Calu3 (cell line): ENCODE results near the gene SLC37A1. TPM values are rescaled to one million over a fixed set of nuclear protein-coding genes. Genes with fewer than 3 reads are reported as not detected.

Source experiments
- BruUV-seq: library from RNA; stranded (reverse); fragments of 400-500 nt; replicated peaks from 2 replicates; lab custom pipeline; 2021; lab: Mats Ljungman, UMichigan
- CTCF ChIA-PET: fragments of 300-600 bp; sonication (Branson Sonifier 250); formaldehyde crosslinking; loops from one replicate; lab custom pipeline; 2022; ENCODE audit warnings: antibody characterized with exemption; lab: Charles Lee
- DNase-seq: peaks from one replicate; pipeline ENCODE4 v3.0.0; 2022
- H3K27ac Mint-ChIP-seq: one replicate; pipeline ENCODE4 v1.8.0; 2022; ENCODE audit warnings: mixed read lengths; ENCODE audit not compliant: unreplicated experiment
- H3K27me3 Mint-ChIP-seq: one replicate; pipeline ENCODE4 v1.8.0; 2022; ENCODE audit warnings: mixed read lengths; ENCODE audit not compliant: unreplicated experiment
- H3K36me3 Mint-ChIP-seq: one replicate; pipeline ENCODE4 v1.8.0; 2022; ENCODE audit warnings: mild to moderate bottlenecking, moderate library complexity, mixed read lengths; ENCODE audit not compliant: insufficient read depth, unreplicated experiment
- H3K4me1 Mint-ChIP-seq: one replicate; pipeline ENCODE4 v1.8.0; 2022; ENCODE audit warnings: mild to moderate bottlenecking, low read depth, mixed read lengths; ENCODE audit not compliant: unreplicated experiment
- H3K4me3 Mint-ChIP-seq: one replicate; pipeline ENCODE4 v1.8.0; 2022; ENCODE audit warnings: mild to moderate bottlenecking, low read depth, moderate library complexity, mixed read lengths; ENCODE audit not compliant: unreplicated experiment
- H3K9me3 Mint-ChIP-seq: one replicate; pipeline ENCODE4 v1.8.0; 2022; ENCODE audit warnings: low read depth, mixed read lengths; ENCODE audit not compliant: unreplicated experiment
- intact Hi-C: fragments of 100-400 bp; cut with micrococcal nuclease; formaldehyde crosslinking; loops from one replicate; pipeline ENCODE4 v1.10.0; 2022; ENCODE audit not compliant: unreplicated experiment
- total RNA-seq: library from RNA; stranded (reverse); gene quantifications from 2 replicates; pipeline ENCODE4 v1.2.3, GENCODE V29; 2022
- TF ChIP-seq, protein P1 (sequence below): fragments of 200-600 bp; IDR thresholded peaks from one replicate; pipeline ENCODE4 v1.8.0; 2022; ENCODE audit warnings: antibody characterized with exemption; ENCODE audit not compliant: unreplicated experiment

The SLC37A1 gene
- total RNA-seq, 1 experiment from 2014 or later = 24.9 TPM

DNA sequence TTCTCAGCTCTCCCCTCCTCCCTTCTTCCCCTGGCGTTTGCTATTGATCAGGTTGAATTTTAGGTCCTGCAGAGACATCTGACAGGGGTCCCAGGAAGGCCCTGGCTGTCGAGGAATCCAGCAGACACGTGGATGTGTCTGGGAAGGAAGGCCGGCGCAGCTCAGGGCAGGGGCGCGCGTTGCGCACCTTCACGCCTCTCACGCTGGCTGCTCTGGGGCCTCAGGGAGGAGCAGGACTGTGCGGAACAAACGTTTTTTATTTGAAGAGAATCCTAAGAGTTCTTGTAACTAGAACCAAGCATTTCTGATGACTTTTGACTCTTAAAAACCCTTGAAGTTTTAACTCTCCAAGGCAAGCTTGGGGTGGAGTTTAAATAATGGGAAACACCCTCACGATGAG, 54.2 kb downstream of the SLC37A1 start:
- CTCF ChIA-PET = no interaction called here
- TF ChIP-seq, protein P1, sequence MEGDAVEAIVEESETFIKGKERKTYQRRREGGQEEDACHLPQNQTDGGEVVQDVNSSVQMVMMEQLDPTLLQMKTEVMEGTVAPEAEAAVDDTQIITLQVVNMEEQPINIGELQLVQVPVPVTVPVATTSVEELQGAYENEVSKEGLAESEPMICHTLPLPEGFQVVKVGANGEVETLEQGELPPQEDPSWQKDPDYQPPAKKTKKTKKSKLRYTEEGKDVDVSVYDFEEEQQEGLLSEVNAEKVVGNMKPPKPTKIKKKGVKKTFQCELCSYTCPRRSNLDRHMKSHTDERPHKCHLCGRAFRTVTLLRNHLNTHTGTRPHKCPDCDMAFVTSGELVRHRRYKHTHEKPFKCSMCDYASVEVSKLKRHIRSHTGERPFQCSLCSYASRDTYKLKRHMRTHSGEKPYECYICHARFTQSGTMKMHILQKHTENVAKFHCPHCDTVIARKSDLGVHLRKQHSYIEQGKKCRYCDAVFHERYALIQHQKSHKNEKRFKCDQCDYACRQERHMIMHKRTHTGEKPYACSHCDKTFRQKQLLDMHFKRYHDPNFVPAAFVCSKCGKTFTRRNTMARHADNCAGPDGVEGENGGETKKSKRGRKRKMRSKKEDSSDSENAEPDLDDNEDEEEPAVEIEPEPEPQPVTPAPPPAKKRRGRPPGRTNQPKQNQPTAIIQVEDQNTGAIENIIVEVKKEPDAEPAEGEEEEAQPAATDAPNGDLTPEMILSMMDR = no peak
- no peak for DNase-seq
- Mint-ChIP-seq H3K9me3 (no peaks in the 10 kb centered on the region), H3K4me3 (no peak overlapping the region), H3K27me3 (no peaks in the 10 kb centered on the region), H3K27ac (no peak overlapping the region), H3K36me3 (peaks cover 13% of the 10 kb centered on the region), H3K4me1 (no peaks in the 10 kb centered on the region)
- intact Hi-C loops = no loop called here
- no TSS peak for BruUV-seq

DNA sequence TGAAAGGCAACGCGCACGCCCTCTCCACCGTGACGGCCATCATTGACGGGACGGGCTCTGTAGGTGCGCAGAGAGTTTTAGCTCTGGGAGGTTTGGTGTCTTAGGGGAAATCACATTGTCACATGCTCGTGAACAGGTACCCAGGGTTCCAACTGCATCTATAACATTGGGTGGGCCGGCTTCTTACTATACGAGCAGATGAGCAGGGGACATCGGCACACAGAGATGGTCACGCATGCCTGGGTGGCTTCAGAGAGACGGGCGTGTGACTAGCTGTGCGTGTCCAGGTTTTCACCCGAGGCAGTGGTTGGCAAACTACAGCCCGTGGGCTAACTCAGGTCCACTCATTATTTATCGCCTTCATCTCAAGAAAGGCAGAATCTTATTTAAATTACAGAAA, 54.7 kb downstream of the SLC37A1 start:
- Mint-ChIP-seq H3K27ac (no peak overlapping the region), H3K4me3 (no peak overlapping the region), H3K27me3 (no peaks in the 10 kb centered on the region), H3K36me3 (peaks cover 13% of the 10 kb centered on the region), H3K9me3 (no peaks in the 10 kb centered on the region), H3K4me1 (no peaks in the 10 kb centered on the region)
- BruUV-seq = no TSS peak
- DNase-seq = no peak
- CTCF ChIA-PET = no interaction called here
- intact Hi-C loops = no loop called here
- TF ChIP-seq, protein P1 = no peak

DNA sequence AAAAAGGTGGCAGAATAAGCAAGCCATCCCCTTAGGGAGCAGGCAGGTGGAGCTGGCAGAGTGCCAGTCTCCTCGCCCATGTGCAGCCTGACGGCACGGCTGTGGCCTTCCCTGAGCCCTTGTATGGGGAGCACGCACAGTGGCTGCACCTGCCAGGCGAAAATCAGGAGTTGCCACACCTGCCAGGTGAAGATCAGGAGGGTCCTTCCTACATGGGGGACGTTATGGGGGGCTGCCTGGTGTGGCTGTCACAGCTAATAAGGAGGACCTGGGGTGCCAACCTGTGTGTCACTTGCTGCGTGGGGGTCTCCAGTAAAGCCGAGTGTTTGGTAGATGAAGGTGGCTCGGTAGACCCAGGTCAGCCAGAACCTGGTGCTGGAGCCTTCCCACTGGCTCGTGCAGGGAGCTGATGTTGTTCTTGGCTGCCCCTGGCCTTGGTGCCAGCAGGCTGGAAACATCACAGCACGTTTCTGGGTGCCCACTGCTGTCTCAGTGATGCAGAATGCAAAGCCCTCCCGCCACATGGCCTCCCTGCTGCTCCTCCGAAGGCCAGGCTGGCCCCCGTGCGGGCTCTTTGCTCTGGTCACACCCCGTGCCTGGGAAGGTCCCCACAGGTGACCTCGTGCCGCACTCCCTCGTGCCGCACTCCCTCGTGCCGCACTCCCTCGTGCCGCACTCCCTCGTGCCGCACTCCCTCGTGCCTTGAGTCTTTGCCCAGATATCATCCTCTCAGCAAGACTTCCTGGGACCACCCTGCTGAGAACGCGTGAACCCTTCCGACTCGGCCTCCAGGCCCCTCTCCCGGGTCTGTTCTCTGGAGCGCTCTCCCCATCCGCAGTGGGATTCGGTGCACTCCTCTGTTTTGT, 55.4 kb downstream of the SLC37A1 start:
- no peaks in the 10 kb centered on the region for H3K9me3 Mint-ChIP-seq
- no peak overlapping the region for H3K27ac Mint-ChIP-seq
- H3K27me3 Mint-ChIP-seq = no peaks in the 10 kb centered on the region
- CTCF ChIA-PET = no interaction called here
- no peak overlapping the region for H3K4me3 Mint-ChIP-seq
- TF ChIP-seq, protein P1 = no peak
- intact Hi-C loops = no loop called here
- DNase-seq = no peak
- no TSS peak for BruUV-seq
- no peaks in the 10 kb centered on the region for H3K4me1 Mint-ChIP-seq
- H3K36me3 Mint-ChIP-seq = peaks cover 13% of the 10 kb centered on the region

DNA sequence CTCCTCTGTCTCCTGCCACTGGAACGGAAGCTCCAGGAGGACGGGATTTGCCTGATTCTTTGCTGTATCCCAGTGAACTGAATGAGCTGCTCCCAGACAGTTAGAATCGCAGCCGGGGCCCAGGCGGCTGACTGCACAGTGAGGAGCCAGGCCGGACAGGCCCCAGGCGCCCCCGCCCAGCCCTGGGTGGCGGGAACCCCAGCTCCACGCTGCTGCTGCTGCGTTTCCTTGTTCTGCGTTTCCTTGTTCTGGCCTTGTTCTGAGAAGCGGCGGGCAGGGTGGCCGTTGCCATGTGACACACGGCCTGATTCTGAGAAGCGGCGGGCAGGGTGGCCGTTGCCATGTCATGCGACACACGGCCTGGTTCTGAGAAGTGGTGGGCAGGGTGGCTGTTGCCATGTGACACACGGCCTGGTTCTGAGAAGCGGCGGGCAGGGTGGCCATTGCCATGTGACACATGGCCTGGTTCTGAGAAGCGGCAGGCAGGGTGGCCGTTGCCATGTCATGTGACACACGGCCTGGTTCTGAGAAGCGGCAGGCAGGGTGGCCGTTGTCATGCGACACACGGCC, 56.2 kb downstream of the SLC37A1 start:
- TF ChIP-seq, protein P1 = no peak
- no peak overlapping the region for H3K4me3 Mint-ChIP-seq
- no TSS peak for BruUV-seq
- no peak for DNase-seq
- intact Hi-C loops = no loop called here
- no peaks in the 10 kb centered on the region for H3K4me1 Mint-ChIP-seq
- no peak overlapping the region for H3K27ac Mint-ChIP-seq
- CTCF ChIA-PET = no interaction called here
- H3K27me3 Mint-ChIP-seq = no peaks in the 10 kb centered on the region
- H3K9me3 Mint-ChIP-seq = no peaks in the 10 kb centered on the region
- peaks cover 13% of the 10 kb centered on the region for H3K36me3 Mint-ChIP-seq
